A673 (cell line): Measurements from ENCODE around the gene COL9A3.

Experiments used
- EZH2 ChIP-seq: fragments of 200-600 bp; sonication (generic); IDR thresholded peaks from 2 replicates; pipeline ENCODE4 v1.6.1; 2017; ENCODE audit warnings: borderline replicate concordance, low read depth, mild to moderate bottlenecking, mixed read lengths, antibody characterized with exemption, low read length; ENCODE audit not compliant: poor library complexity, severe bottlenecking
- TF ChIP-seq, protein P1 (sequence below): fragments of 300-800, 200-600 bp; sonication (generic); conservative IDR thresholded peaks from 2 replicates; pipeline ENCODE4 v1.5.1; 2017; ENCODE audit warnings: low read depth, mild to moderate bottlenecking, antibody characterized with exemption, low read length, moderate library complexity, mixed read lengths

DNA sequence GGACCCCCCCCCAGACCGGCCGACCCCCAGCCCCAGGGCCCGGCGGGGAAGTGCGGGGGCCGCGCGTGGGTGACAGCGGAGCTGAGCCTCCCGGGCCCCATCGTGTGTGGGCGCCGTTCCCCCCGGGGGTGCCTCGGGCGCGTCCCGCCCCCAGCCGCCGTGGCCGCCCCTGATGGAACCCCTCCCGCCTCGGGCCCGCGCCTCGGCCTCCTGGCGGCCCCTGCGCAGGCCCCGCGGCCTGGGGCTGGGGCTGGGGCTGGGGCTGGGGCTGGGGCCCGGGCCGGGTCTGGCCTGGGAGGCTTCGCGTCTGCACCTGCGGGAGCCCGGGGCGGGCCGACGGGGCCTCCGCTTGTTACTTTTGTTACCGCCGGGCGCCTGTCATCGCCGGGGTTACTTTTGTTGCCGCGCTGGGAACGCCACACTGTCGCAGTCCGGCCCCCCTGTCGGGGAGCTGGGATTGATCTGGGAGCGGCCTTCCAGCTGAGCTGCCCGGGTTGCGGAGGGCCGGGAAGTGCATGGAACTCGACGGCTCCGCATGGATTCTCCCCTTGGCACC, 11.6 kb upstream of the COL9A3 start:
- TF ChIP-seq, protein P1, sequence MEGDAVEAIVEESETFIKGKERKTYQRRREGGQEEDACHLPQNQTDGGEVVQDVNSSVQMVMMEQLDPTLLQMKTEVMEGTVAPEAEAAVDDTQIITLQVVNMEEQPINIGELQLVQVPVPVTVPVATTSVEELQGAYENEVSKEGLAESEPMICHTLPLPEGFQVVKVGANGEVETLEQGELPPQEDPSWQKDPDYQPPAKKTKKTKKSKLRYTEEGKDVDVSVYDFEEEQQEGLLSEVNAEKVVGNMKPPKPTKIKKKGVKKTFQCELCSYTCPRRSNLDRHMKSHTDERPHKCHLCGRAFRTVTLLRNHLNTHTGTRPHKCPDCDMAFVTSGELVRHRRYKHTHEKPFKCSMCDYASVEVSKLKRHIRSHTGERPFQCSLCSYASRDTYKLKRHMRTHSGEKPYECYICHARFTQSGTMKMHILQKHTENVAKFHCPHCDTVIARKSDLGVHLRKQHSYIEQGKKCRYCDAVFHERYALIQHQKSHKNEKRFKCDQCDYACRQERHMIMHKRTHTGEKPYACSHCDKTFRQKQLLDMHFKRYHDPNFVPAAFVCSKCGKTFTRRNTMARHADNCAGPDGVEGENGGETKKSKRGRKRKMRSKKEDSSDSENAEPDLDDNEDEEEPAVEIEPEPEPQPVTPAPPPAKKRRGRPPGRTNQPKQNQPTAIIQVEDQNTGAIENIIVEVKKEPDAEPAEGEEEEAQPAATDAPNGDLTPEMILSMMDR: no peak
- no peak for TF ChIP-seq EZH2
